Stomach smooth muscle (tissue), 2 donors: ENCODE data around the gene CLPTM1.
"Not testable (repeated sequence)": the region's sequence is repeated elsewhere in the genome, so short reads cannot be mapped to it uniquely, and the experiment has no call there.

ENCODE experiments used
- H3K27ac ChIP-seq: one replicate; pipeline ENCODE4 v1.7.0; 2013; ENCODE audit warnings: mild to moderate bottlenecking, low read length, inconsistent platforms
- H3K27me3 ChIP-seq, 2 donors: one replicate each; pipeline ENCODE4 v1.7.0; 2013; ENCODE audit warnings: low read length in 2 of 2; ENCODE audit not compliant: insufficient read depth in 2 of 2, control insufficient read depth in 1 of 2
- H3K36me3 ChIP-seq, 2 donors: one replicate each; pipeline ENCODE4 v1.7.0; 2013; ENCODE audit warnings: low read length in 2 of 2; ENCODE audit not compliant: control insufficient read depth in 2 of 2, insufficient read depth in 2 of 2
- H3K4me1 ChIP-seq: one replicate; pipeline ENCODE4 v1.7.0; 2013; ENCODE audit warnings: low read length; ENCODE audit not compliant: control insufficient read depth, insufficient read depth
- H3K4me3 ChIP-seq, 2 donors: one replicate each; pipeline ENCODE4 v1.7.0; 2013; ENCODE audit warnings: low read length in 2 of 2
- H3K9ac ChIP-seq, 2 donors: one replicate each; pipeline ENCODE4 v1.7.0; 2013; ENCODE audit warnings: low read length in 2 of 2, mild to moderate bottlenecking in 1 of 2
- H3K9me3 ChIP-seq, 2 donors: one replicate each; pipeline ENCODE4 v1.7.0; 2013; ENCODE audit warnings: low read length in 2 of 2; ENCODE audit not compliant: control insufficient read depth in 2 of 2
- donor health status: healthy.
- donor health status: Pancreatic carcinoma.

CLPTM1 gene

DNA sequence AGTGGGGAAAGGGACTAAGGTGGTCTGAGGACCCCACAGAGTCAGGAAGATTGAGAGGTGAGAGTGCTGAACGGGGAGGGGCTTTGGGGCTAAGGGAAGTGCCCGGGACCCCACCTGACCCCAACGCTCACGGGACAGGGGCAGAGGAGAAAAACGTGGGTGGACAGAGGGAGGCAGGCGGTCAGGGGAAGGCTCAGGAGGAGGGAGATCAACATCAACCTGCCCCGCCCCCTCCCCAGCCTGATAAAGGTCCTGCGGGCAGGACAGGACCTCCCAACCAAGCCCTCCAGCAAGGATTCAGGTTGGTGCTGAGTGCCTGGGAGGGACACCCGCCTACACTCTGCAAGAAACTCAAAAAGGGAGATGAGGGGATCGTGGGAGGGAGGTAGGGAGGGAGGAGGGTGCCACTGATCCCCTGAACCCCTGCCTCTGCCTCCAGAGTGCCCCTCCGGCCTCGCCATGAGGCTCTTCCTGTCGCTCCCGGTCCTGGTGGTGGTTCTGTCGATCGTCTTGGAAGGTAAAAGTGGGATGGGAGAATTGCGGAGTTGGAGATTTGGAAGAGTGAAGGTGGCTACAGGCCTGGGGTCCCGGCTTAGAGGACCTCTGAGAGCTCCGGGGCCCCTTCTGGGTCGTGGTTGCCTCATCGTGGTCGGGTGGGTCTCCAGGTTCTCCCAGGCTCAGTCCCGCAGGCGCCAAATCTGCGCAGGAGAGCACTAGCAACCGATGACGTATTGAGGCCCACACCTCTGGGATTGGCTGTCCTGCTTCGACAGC lies 40.6 kb upstream of the CLPTM1 start, which contains the start of gene APOC1:
APOC1 (plus strand) TSS at position 176 of the 774 bp plus-strand sequence; CDS start at position 460, 284 bp downstream.
- H3K9me3 ChIP-seq, H3K4me1 ChIP-seq, H3K27me3 ChIP-seq, H3K27ac ChIP-seq, H3K36me3 ChIP-seq: not testable (repeated sequence)
- Histone ChIP-seq H3K9ac (peak within 1 kb of the TSS in 1 of 2 donors; percentile 55), H3K4me3 (peak within 1 kb of the TSS; percentile 67 to 78)

GRCh38 chr19:44924243-44924725 lies 30.9 kb upstream of the CLPTM1 start:
- H3K27ac ChIP-seq: no peak overlapping the region
- H3K4me1 ChIP-seq: peaks cover 4% of the 10 kb centered on the region
- no peak overlapping the region for H3K9ac ChIP-seq

GRCh38 chr19:44925114-44925891 lies 29.9 kb upstream of the CLPTM1 start:
- Histone ChIP-seq H3K4me3 (no peak overlapping the region), H3K36me3 (no peaks in the 10 kb centered on the region), H3K27ac (no peak overlapping the region), H3K9ac (no peak overlapping the region), H3K27me3 (peaks cover 0 to 2% of the 10 kb centered on the region in 2 donors), H3K9me3 (no peaks in the 10 kb centered on the region), H3K4me1 (peaks cover 4% of the 10 kb centered on the region)

More at GRCh38 chr19:44924243-44924725, 30.9 kb upstream of the CLPTM1 start:
- H3K4me3 ChIP-seq: no peak overlapping the region
- no peaks in the 10 kb centered on the region for H3K9me3 ChIP-seq
- peaks cover 0 to 2% of the 10 kb centered on the region in 2 donors for H3K27me3 ChIP-seq
- H3K36me3 ChIP-seq: no peaks in the 10 kb centered on the region

- H3K9me3 ChIP-seq, H3K27ac ChIP-seq, H3K27me3 ChIP-seq, H3K36me3 ChIP-seq, H3K4me1 ChIP-seq, H3K9ac ChIP-seq: not testable (repeated sequence)
- peak overlapping the region; percentile 17 to 55 for H3K4me3 ChIP-seq
Observed at GRCh38 chr19:44926245-44927077, 28.7 kb upstream of the CLPTM1 start.

DNA sequence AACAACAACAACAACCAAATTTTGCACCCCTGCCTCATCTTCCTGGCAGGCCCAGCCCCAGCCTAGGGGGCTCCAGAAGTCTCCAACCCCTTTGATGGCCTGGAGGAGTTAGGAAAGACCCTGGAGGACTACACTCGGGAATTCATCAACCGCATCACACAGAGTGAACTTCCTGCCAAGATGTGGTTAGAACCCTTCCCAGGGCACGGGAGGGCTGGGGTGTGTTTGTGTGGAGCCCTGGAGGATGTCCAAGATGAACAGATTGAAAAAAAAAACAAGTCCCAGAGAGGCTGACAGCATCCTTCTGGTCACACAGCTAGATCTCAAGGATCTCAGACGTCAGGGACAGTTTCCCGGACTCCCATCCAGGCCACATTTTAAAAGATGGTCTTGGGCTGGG lies 27.4 kb upstream of the CLPTM1 start:
- Histone ChIP-seq H3K9me3 (no peaks in the 10 kb centered on the region), H3K4me1 (peaks cover 4% of the 10 kb centered on the region), H3K4me3 (no peak overlapping the region), H3K9ac (no peak overlapping the region), H3K27me3 (peaks cover 0 to 2% of the 10 kb centered on the region in 2 donors), H3K36me3 (no peaks in the 10 kb centered on the region), H3K27ac (no peak overlapping the region)

DNA sequence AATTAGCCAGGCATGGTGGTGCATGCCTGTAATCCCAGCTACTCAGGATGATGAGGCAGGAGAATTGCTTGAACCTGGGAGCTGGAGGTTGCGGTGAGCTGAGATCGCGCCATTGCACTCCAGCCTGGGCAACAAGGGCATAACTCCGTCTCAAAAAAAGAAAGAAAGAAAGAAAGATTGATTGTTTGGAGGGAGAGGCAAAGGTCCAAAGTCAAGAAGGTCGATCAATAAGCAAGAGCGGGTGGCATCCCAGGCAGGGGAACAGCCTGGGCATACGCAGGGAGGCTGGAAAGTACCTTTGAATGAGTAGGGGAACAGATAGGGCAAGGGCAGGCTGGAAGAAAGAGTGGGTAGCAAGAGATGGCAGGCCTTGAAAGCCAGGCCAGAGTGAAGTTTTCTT lies 25.1 kb upstream of the CLPTM1 start:
- H3K27me3 ChIP-seq: peaks cover 0 to 2% of the 10 kb centered on the region in 2 donors
- H3K36me3 ChIP-seq: no peaks in the 10 kb centered on the region
- H3K4me3 ChIP-seq: no peak overlapping the region
- H3K27ac ChIP-seq: no peak overlapping the region
- H3K9ac ChIP-seq: no peak overlapping the region
- H3K4me1 ChIP-seq: peaks cover 4% of the 10 kb centered on the region
- H3K9me3 ChIP-seq: no peaks in the 10 kb centered on the region

DNA sequence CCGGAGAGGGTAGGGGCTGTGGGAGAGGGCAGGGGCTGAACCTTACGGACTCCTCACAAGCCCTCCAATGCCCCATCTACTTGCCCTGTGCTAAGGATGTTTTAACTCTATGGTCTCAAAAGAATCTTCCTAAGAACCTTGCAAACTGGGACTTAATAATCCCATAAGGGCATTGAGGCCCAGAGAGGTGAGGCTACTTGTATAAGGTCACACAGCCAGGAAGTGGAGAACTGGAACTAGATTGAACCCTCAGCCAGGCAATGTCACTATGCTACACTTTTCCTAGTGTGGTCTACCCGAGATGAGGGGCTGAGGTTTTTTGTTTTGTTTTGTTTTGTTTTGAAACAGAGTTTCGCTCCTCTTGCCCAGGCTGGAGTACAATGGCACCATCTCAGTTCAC lies 23.6 kb upstream of the CLPTM1 start:
- Histone ChIP-seq H3K27ac (no peak overlapping the region), H3K9ac (no peak overlapping the region), H3K9me3 (no peaks in the 10 kb centered on the region), H3K4me1 (peaks cover 4% of the 10 kb centered on the region), H3K4me3 (no peak overlapping the region), H3K36me3 (no peaks in the 10 kb centered on the region), H3K27me3 (no peaks in the 10 kb centered on the region)

GRCh38 chr19:44939668-44940067 lies 15.5 kb upstream of the CLPTM1 start:
- H3K9me3 ChIP-seq: no peaks in the 10 kb centered on the region
- H3K27me3 ChIP-seq: no peaks in the 10 kb centered on the region
- no peak overlapping the region for H3K4me3 ChIP-seq
- H3K36me3 ChIP-seq: no peaks in the 10 kb centered on the region
- H3K9ac ChIP-seq: no peak overlapping the region
- no peak overlapping the region for H3K27ac ChIP-seq
- H3K4me1 ChIP-seq: no peaks in the 10 kb centered on the region

GRCh38 chr19:44942067-44942571 lies 13.1 kb upstream of the CLPTM1 start, which contains the start of gene APOC4:
APOC4 (plus strand) TSS chr19:44942237; CDS start chr19:44942278, 41 bp downstream.
- H3K4me3 ChIP-seq: no peak within 1 kb of the TSS
- no peaks in the 10 kb centered on the region for H3K9me3 ChIP-seq
- H3K36me3 ChIP-seq: no peaks in the 10 kb centered on the region
- H3K27me3 ChIP-seq: no peaks in the 10 kb centered on the region
- no peak within 1 kb of the TSS for H3K27ac ChIP-seq
- no peaks in the 10 kb centered on the region for H3K4me1 ChIP-seq
- no peak within 1 kb of the TSS for H3K9ac ChIP-seq

DNA sequence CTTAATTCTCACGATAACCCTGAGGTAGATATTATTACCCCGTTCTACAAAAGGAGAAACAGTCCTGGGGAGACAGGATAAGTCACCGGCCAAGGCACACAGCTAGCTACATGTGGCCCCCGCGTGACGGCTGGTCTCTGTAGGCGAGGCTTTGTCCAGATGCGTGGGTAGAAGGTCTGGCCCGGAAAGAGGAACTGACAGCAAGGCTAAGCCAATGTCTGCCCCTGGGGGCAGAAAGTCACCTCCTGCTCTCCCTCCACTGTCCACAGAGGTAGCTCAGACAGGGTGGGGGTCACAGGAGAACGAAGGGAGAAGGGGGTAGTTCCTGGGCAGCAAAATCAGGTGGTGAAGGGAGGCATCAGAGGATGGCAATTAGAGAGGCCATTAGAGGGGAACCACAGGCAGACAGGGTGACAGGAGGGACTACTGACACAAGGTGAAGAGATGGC lies 11.4 kb upstream of the CLPTM1 start:
- no peak overlapping the region for H3K4me3 ChIP-seq
- no peaks in the 10 kb centered on the region for H3K27me3 ChIP-seq
- no peak overlapping the region for H3K9ac ChIP-seq
- H3K27ac ChIP-seq: no peak overlapping the region
- H3K4me1 ChIP-seq: no peaks in the 10 kb centered on the region
- no peaks in the 10 kb centered on the region for H3K36me3 ChIP-seq
- H3K9me3 ChIP-seq: no peaks in the 10 kb centered on the region
